Measurements from ENCODE around the gene COPA.

DNA sequence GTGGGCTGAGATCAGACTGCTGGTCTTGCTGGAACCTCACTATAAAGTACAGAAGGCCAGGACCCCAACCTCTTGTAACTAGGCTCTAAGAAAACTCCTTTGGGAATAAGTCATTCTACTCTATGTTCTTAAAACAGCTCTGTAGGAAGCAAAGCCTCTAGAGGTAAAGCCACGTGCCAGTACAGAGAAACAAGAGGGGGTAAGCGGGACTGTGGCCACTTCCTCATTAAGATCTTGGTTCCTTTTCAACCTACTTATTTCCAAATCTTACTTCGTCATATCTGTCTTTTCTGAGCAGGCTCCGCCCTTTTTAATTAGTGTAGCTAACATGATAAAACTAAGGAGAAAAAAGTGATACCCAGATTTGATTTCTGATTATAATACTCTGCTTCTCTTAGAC, 3.9 kb upstream of the COPA start:
- no peak for TF ChIP-seq ELF1 (IDR thresholded peaks at IDR 0.05)
- TF ChIP-seq EP300 (IDR thresholded peaks at IDR 0.05; ENCODE audit: borderline replicate concordance in 1 of 2, low read depth in 1 of 2, low read length in 1 of 2), result no peak
- no peak for TF ChIP-seq RAD21 (IDR thresholded peaks at IDR 0.05; ENCODE audit: low read length)
- TF ChIP-seq, protein P1, sequence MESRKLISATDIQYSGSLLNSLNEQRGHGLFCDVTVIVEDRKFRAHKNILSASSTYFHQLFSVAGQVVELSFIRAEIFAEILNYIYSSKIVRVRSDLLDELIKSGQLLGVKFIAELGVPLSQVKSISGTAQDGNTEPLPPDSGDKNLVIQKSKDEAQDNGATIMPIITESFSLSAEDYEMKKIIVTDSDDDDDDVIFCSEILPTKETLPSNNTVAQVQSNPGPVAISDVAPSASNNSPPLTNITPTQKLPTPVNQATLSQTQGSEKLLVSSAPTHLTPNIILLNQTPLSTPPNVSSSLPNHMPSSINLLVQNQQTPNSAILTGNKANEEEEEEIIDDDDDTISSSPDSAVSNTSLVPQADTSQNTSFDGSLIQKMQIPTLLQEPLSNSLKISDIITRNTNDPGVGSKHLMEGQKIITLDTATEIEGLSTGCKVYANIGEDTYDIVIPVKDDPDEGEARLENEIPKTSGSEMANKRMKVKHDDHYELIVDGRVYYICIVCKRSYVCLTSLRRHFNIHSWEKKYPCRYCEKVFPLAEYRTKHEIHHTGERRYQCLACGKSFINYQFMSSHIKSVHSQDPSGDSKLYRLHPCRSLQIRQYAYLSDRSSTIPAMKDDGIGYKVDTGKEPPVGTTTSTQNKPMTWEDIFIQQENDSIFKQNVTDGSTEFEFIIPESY (IDR thresholded peaks at IDR 0.05; ENCODE audit: borderline replicate concordance, low read depth), result no peak
- TF ChIP-seq POLR2AphosphoS5 (IDR thresholded peaks at IDR 0.05; ENCODE audit: low read depth, low read length), result no peak
- TF ChIP-seq, protein P2, sequence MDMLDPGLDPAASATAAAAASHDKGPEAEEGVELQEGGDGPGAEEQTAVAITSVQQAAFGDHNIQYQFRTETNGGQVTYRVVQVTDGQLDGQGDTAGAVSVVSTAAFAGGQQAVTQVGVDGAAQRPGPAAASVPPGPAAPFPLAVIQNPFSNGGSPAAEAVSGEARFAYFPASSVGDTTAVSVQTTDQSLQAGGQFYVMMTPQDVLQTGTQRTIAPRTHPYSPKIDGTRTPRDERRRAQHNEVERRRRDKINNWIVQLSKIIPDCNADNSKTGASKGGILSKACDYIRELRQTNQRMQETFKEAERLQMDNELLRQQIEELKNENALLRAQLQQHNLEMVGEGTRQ (IDR thresholded peaks at IDR 0.05; ENCODE audit: borderline replicate concordance, low read depth, low read length), result no peak
- TF ChIP-seq, protein P3, sequence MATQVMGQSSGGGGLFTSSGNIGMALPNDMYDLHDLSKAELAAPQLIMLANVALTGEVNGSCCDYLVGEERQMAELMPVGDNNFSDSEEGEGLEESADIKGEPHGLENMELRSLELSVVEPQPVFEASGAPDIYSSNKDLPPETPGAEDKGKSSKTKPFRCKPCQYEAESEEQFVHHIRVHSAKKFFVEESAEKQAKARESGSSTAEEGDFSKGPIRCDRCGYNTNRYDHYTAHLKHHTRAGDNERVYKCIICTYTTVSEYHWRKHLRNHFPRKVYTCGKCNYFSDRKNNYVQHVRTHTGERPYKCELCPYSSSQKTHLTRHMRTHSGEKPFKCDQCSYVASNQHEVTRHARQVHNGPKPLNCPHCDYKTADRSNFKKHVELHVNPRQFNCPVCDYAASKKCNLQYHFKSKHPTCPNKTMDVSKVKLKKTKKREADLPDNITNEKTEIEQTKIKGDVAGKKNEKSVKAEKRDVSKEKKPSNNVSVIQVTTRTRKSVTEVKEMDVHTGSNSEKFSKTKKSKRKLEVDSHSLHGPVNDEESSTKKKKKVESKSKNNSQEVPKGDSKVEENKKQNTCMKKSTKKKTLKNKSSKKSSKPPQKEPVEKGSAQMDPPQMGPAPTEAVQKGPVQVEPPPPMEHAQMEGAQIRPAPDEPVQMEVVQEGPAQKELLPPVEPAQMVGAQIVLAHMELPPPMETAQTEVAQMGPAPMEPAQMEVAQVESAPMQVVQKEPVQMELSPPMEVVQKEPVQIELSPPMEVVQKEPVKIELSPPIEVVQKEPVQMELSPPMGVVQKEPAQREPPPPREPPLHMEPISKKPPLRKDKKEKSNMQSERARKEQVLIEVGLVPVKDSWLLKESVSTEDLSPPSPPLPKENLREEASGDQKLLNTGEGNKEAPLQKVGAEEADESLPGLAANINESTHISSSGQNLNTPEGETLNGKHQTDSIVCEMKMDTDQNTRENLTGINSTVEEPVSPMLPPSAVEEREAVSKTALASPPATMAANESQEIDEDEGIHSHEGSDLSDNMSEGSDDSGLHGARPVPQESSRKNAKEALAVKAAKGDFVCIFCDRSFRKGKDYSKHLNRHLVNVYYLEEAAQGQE (IDR thresholded peaks at IDR 0.05; ENCODE audit: low read depth, low read length), result no peak
- no peak for TF ChIP-seq RCOR1 (IDR thresholded peaks at IDR 0.05; ENCODE audit: low read length)
- TF ChIP-seq, protein P4, sequence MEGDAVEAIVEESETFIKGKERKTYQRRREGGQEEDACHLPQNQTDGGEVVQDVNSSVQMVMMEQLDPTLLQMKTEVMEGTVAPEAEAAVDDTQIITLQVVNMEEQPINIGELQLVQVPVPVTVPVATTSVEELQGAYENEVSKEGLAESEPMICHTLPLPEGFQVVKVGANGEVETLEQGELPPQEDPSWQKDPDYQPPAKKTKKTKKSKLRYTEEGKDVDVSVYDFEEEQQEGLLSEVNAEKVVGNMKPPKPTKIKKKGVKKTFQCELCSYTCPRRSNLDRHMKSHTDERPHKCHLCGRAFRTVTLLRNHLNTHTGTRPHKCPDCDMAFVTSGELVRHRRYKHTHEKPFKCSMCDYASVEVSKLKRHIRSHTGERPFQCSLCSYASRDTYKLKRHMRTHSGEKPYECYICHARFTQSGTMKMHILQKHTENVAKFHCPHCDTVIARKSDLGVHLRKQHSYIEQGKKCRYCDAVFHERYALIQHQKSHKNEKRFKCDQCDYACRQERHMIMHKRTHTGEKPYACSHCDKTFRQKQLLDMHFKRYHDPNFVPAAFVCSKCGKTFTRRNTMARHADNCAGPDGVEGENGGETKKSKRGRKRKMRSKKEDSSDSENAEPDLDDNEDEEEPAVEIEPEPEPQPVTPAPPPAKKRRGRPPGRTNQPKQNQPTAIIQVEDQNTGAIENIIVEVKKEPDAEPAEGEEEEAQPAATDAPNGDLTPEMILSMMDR (IDR thresholded peaks at IDR 0.05), result no peak
- TF ChIP-seq EZH2phosphoT487 (IDR thresholded peaks at IDR 0.05; ENCODE audit: borderline replicate concordance, low read depth), result no peak
- no peak for TF ChIP-seq RFX5 (IDR thresholded peaks at IDR 0.05; ENCODE audit: low read length)
- TF ChIP-seq YY1 (IDR thresholded peaks at IDR 0.05; ENCODE audit: low read depth), result no peak
- no peak for TF ChIP-seq TCF12 (IDR thresholded peaks at IDR 0.05)
- no peak for TF ChIP-seq JUND (IDR thresholded peaks at IDR 0.05)
